ELF-1 (cell line): ENCODE results near the gene CFAP45.

Source experiments
- DNase-seq: peaks from one replicate; pipeline ENCODE4 v3.0.0-alpha.2; 2016; ENCODE audit warnings: low read depth, low spot score

The CFAP45 gene

DNA sequence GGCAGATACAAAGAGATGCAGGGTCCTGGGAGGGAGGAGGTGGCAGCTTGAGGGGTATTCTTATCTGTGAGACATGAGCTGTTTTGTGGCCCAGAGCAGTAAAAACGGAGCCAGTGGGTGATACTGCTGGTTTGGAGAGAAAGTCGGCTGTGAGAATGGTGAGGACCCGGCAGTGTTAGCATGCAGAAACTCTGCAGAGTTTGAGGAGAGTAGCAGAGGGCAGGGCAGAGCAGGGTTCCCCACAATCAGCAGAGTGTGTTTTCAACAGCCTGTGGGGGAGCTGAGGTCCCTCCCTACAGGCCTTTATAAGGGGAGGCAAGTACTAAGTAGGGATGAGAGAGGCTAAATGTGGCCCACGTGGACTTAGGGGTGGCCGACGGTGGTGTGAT, 72.9 kb downstream of the CFAP45 start:
- no peak for DNase-seq

DNA sequence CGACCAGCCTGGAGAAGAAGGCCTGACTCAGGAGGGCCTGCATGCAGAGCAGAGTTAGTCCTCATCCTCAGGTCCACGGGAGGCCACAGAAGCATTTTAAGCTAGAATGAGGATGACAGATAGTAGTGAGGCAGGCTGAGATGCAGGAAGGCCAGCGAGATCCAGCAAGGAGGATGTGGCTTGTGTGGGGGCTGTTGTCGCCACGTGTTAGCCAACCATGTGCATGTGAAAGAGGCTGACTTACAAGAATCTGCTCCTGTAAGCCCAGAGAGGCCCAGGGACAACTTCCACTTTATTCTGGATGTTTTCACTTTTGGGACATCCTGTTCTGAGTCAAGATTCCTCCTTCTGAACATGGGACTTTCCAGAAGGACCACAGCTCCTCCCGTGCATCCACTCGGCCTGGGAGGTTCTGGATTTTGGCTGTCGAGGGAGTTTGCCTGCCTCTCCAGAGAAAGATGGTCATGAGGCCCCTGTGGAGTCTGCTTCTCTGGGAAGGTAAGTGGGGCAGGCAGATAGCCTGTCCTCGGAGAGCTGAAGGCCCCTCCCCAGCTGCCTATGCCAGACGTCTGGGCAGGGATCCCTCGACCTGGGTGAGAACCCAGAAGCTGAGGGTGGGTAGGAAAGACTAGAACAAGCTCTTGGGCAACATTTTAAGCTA, 73.4 kb downstream of the CFAP45 start, which contains the start of gene SLAMF8:
Gene SLAMF8 (plus strand): TSS at position 433 of the 661 bp plus-strand sequence. CDS start 26 bp downstream, at position 459.
- DNase-seq, result no peak

DNA sequence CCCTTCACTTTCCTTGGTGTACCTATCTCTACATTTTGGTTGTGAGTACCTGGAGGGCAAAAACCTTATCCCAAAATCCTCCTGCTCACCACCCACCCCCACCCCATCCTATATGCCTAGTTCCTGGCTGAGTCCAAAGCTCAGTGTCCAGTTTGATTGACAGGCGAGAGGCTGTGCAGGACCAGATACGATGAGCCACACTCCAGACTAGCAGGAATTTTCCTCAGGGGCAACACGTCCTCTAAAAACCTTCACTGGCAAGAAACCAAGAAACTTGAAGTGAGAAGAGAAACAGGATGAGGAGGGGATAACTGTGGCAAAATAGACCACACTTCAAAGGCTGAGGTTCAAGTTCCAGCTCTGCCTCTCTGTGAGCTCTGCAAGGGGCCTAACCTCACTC, 74.4 kb downstream of the CFAP45 start:
- no peak for DNase-seq

DNA sequence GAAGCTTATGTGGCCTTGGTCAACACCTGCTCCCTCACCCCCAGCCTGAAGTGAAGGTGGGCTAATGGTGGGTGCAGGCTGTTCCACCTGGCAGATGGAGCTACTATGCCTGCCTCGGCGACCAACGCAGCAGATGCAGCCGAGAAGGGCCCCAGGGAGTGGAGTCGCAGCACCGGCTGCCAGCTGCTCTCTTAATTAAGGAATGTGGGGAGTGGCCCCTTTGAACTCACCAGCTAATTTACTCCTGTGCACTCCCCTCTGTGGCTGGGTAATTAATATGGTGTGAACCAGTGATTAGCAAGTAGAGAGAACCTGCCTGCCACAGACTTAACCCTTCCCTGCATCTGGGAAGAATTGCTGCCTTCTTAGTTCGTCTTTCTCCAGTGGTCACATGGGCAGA, 76.6 kb downstream of the CFAP45 start:
- peak; percentile 77 for DNase-seq
